NCI-H774 (cell line): Measurements from ENCODE around the gene NCK2.

Experiments used
- DNase-seq: peaks from one replicate; lab custom pipeline; 2025; lab: John Stamatoyannopoulos, UW

Gene NCK2

DNA sequence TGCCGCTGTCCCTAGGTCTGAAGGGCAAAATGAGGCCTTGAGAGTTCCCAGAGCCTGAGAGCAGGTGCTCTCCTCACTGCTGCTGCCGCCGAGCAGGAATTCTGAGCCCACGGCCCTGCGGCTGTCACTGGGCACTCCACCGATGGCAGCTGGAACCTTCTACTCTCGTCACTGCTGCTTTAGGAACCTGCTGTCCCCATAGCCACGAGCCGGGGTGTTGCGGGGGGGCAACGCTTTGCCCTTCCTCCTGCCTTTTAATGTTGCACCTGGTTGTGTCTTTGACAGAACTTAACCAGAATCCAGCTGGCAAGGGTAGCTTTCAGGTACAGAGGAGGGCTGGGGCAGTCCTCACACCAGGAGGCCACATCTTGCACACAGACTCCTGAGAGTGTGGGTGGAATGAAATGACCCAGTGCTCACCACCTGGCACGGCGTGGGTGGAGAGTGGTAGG, 32.3 kb downstream of the NCK2 start:
- DNase-seq, result no peak

GRCh38 chr2:105777506-105778055, 32.9 kb downstream of the NCK2 start:
- DNase-seq, result no peak

- no peak for DNase-seq
Measured at GRCh38 chr2:105778080-105778607, 33.4 kb downstream of the NCK2 start.

DNA sequence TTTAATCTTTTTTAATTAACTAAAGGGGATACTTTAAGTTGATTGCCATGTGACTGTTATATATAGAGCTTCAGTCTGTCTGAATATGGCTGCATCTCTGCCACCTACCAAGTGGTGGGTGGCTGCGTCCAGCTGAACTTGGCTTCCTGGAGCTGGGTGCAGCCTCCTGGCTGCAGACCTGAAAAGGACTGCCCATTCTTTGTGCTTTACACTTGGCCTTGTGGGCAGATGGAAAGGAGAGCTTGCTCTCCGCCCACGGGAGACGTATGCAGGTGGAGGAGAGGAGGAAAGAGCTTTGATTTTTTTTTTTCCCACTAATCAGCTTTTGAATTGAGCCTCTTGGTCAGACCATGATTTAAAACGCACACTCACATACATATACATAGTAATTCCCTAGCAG, 34.7 kb downstream of the NCK2 start:
- no peak for DNase-seq

DNA sequence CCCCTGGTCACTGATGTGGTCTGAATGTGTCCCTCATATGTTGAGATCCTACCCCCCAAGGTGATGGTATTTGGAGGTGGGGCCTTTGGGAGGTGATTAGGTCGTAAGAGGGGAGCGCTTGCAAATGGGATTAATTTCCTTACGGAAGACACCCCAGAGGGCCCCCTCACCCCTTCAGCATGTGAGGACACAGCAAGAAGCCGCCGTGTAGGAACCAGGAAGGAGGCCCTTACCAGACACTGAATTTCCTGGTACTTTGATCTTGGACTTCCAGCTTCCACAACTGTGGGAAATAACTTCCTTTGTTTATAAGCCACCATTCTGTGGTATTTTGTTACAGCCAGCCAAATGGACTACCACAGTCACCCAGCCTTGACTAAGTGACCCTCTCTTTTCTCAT, 35.9 kb downstream of the NCK2 start:
- DNase-seq, result no peak

- DNase-seq, result no peak
Measured at GRCh38 chr2:105781274-105781978, 36.7 kb downstream of the NCK2 start.

DNA sequence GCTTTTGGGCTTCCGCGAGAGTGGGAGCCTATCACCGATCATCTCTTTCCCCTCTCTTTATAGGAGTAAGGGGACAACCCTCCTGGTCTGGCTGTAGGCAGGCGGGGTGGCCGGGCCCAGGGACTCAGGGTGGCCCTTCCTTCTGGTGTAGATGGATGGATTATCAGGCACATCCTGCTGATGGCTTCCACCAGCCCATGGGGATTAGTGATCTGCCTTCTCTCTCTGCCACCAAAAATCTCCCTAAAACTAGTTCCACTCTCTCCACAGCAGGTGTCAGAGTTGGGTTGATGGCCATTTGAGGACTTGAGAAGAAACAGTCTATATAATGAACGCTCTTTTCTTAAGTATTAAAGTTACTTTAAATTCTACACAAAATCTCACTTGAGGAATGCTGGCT, 37.4 kb downstream of the NCK2 start:
- no peak for DNase-seq

DNA sequence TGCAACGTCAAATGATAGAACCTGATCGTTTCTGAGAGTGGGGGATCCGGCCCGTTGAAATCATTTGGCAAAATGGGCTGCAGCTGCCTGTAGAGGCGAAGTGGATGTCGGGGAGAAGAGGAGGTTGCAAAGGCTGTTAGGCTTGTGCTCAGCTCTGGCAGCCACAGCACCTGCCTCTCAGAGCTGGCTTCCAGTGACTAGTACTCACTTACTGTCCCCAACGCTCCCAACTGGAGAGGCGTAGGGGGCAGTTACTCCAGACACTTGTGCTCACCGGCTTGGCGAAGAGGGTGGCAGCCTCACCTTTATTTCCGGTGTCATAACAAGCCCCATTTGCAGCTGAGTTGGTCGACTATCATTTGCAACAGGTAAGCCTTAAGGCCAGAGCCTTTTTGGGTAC, 37.9 kb downstream of the NCK2 start:
- DNase-seq, result no peak

- no peak for DNase-seq
Measured at GRCh38 chr2:105783151-105783738, 38.5 kb downstream of the NCK2 start.

DNA sequence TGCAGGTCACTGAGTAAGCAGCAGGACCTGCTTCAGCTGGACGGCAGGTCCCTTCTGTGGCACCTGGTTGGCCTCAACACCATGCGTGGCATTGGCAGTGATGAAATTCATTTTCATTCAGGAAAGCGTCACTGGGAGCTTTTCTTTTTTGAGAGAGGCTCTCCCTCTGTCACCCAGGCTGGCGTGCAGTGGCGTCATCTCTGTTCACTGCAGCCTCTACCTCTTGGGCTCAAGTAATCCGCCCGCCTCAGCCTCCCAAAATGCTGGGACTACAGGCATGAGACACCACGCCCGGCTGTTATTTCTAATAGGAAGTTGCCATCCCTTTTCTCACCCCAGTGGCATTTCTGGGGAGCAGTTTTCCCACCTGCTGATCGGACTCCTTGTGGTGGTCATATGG, 39.3 kb downstream of the NCK2 start:
- no peak for DNase-seq

GRCh38 chr2:105784589-105784988, 39.9 kb downstream of the NCK2 start:
- DNase-seq, result no peak

DNA sequence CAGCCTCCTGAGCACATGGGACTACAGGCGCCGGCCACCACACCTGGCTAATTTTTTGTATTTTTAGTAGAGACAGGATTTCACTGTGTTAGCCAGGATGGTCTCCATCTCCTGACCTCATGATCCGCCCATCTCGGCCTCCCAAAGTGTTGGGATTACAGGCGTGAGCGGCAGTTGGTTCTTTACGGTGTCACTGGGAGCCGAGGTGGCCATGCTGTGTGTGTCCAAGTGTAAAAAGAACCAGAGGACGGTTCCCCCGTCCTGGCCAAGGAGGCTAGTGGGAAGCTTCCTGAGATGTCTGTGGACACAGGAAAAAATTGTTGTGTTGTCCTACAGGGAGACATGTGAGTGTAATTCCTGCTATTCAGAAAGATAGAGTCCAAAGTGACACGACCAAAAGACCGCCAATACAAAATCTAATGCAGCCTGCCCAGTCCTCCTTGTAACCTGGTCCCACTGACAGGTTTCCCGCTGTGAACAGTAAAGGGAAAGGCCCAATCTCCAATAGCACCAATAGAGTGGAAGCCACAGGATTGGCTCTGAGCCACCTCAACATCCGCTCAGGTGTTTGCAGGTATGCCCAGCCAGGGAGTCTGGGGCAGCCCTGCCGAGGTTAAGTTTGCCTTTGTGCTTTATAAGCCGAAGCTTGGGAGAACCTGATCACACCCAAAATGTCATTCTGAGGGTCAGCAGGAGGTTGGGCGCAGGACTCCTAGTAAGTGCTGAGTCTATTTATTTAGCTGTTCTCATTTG, 40.6 kb downstream of the NCK2 start:
- no peak for DNase-seq

GRCh38 chr2:105786231-105787230, 41.8 kb downstream of the NCK2 start:
- no peak for DNase-seq

DNA sequence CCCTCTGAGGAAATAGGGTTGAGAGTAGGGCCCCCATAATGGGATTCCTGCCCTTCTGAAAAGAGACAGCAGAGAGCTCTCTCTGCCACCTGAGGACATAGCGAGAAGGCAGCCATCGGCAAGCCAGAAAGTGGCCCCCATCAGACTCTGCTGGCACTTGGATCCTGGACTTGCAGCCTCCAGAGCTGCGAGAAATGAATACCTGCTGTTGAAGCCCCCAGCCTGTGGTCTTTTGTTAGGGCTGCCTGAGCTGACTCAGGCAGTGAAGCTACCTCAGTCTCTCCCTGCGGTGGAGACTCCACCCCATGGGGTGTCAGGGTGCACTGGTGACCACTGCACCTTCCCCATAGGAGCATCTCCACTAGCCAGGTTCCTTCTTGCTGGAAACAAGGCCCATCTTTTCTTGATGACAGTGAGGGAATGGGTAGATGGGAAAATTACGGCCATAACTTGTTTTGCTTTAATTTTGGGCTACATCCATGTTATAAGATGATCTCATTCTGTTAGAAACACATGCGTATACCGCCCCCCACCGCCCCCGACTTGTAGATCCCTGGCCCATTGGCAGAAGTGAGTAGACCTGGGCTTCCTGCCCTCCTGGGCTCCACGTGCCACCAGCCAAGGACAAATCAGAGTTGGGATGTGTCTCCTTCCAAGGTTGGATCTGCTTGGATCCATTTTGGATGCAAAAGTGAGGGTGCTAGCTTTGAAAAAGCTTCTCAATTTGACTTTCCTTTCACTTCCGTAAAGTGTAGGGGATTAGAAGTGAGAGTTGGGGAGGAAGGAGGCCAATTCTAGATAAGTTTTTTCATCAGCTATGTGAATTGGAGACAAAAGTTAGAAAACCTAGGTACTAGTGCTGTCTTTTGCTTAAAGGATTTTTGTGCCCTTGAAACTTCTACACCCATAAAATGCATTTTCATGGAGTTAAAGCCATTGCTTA, 42.9 kb downstream of the NCK2 start:
- no peak for DNase-seq

DNA sequence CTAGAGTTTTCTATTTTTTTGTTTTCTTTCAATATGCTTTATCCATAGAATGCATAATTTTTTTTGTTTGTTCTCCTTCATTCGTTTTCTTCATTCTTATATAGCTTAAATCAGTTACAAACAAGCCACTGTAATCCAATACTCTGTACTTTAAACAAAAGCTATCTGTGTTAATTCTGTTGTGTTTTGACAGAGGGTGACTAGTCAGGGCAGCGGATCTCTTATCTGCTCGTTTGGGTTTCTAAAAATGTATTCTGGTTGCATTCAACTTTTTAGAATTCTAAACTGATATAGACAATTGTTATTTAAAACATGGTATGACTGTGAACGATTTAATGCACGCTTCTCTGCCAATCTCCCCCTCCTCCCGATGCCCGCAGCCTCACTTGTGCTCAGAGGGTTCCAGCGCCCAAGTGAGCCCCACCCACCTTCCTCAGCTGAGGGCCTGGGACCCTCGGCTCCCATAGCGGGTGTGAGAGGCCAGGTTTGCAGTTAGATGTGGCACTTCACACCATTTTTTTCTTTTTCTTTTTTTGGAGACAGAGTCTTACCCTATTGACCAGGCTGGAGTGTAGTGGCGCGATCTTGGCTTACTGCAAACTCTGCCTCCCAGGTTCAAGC, 44.1 kb downstream of the NCK2 start:
- no peak for DNase-seq

DNA sequence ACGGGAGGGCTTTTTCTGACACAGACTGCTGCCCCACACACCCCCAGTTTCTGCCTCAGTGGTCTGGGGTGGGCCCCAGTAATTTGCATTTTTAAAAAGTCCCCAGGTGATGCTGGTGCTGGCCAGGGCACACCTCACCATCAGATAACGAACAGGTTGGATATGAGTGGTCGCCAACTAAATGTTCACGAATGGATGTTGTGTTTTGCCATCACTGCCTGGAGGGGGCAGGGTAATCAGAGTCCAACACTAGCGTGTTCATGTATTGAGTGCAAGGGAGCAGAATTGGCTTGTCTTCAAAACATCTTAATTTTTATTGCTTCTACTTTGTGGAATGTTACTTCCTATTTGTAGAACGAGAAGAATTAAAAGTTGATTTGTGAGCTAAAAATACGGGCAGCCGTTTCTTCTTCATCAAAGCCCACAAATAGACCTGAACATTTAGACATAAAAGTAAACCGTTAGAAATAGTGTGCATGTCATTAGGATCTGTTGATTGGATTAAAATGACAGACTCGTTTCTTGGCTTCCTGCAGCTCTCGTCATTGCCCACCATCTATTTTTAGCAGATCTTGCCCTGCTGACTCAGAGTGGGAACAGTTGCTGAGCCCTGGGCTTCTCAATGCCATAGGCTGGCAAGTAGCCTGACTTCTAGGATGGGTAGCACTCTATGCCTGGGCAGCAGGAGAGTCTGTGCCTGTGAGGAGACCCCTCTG, 45.2 kb downstream of the NCK2 start:
- no peak for DNase-seq

DNA sequence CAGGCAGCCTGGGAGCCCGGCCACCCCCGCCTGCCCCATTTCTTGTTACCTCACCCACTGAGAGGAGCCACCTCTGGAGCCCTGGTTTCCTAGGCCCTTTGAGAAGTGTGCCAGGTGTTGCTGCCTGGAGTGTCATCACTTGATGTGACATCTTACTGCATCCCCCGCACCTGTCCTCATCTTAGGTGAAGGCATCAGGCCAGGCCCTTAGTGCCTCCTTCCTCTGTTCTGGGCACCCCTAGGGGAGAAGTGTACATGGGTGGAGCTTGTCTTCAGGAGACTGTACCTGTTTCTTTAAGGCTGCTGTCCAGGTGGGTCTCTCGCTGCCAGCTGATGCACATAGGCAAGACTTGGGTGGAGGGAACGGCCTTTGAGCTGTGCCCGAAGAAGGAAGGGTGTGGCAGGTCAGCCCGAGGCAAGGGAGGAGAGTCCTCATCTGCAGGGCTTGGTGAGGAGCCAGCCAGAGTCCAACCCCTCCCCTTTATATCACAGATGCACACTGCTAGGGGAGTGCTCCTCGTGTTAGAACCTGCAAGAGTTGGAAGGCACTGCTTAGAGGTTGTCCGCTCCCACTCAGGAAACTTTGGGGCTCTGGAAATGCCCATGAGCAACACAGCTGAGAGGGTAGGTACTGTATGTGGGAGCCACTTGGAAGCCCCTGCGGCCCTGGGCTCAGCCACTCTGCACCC, 45.9 kb downstream of the NCK2 start:
- no peak for DNase-seq

- no peak for DNase-seq
Measured at GRCh38 chr2:105791229-105791628, 46.5 kb downstream of the NCK2 start.

- no peak for DNase-seq
Measured at GRCh38 chr2:105792561-105792960, 47.8 kb downstream of the NCK2 start.
